Omental fat pad (tissue), 4 donors: ENCODE results near the gene ING3. TPM values are rescaled to one million over a fixed set of nuclear protein-coding genes. Genes with fewer than 3 reads are reported as not detected.

Experiments
- ATAC-seq: fragments of 150-250 bp; one replicate; pipeline ENCODE4 v1.9.1; 2016; ENCODE audit warnings: mild to moderate bottlenecking, moderate library complexity; ENCODE audit not compliant: low FRiP score
- DNase-seq: peaks from one replicate; pipeline ENCODE4 v3.0.0-alpha.2; 2019; ENCODE audit warnings: low spot score
- total RNA-seq, 4 donors: library from RNA; depleted of rRNA; stranded (reverse); fragments of >200 nt; gene quantifications; one replicate each; pipeline ENCODE4 v1.1.0, GENCODE V29; 2016
- TF ChIP-seq, protein P1 (sequence below), 3 donors: fragments of 450-650 bp; IDR thresholded peaks; one replicate each; pipeline ENCODE4 v1.5.1; 2016 to 2017; ENCODE audit warnings: antibody characterized with exemption in 3 of 3, mild to moderate bottlenecking in 3 of 3, moderate library complexity in 2 of 3

Gene ING3
- total RNA-seq, 4 donors from 2014 or later = 15.5 to 25.1 (median 17.1) TPM

DNA sequence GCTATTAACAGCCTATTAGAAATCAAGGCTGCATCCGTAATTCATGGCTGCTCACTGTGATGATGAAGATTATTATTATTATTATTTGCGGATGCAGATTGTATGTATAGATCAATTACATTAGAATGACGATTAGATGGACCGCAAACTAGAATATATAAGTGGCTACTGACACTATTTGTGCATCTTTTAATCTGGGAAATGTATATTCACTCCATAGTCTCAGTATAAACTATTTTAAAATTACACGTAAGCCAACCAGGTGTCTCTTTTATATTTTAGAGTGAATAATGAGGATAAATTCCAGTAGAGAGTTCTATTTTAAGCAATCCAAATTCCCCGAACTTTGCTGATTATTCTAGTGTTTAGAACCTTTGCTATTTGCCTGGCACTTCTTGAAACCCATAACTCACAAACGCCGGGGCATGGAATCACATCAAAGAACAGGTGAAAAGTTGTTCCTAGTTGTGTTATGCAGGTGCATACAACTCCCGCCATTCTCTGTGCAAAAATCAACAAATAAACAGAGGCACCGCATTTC, 509 bp upstream of the ING3 start:
- TF ChIP-seq, protein P1, sequence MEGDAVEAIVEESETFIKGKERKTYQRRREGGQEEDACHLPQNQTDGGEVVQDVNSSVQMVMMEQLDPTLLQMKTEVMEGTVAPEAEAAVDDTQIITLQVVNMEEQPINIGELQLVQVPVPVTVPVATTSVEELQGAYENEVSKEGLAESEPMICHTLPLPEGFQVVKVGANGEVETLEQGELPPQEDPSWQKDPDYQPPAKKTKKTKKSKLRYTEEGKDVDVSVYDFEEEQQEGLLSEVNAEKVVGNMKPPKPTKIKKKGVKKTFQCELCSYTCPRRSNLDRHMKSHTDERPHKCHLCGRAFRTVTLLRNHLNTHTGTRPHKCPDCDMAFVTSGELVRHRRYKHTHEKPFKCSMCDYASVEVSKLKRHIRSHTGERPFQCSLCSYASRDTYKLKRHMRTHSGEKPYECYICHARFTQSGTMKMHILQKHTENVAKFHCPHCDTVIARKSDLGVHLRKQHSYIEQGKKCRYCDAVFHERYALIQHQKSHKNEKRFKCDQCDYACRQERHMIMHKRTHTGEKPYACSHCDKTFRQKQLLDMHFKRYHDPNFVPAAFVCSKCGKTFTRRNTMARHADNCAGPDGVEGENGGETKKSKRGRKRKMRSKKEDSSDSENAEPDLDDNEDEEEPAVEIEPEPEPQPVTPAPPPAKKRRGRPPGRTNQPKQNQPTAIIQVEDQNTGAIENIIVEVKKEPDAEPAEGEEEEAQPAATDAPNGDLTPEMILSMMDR (IDR thresholded peaks at IDR 0.05) = no peak
- ATAC-seq (no peak), DNase-seq (no peak)

DNA sequence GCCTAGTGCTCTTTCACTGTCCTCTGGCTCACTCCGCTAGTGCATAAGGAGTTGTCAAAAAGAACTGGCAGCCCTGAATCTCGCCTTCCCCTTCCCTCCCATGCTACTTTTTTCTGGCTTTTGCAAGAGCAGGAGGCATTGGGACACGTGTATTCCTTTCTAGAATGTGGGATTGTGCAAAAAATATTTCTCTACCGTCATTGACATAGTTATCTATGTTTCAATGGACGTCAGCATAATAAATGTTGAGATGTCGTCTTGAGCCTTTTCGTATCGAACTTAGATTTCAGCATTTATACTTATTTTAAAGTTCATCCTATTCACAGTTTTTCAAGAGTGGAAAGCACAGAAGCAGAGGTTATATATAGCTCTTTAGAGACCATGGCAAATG, 727 bp downstream of the ING3 start:
- DNase-seq (no peak), ATAC-seq (no peak)
- TF ChIP-seq, protein P1 (IDR thresholded peaks at IDR 0.05) = no peak

DNA sequence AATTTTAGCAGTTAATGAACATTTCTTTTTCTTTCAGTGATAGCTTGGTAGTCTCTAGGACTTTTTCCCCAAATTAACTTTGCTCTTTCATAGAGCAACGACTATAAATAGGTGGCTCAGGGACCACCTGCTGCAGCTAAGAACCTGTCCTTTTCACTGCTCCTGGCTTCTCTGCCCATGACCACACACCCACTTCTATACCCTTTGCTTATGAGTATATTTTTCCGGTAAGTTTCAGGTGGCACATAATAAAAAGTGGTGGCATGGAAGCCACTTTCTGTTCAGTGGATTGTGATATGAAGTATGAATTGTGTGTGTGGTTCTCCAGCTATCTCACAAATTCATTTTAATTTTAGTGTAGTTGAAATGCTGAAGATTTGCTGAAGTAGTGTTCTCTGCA, 1.2 kb downstream of the ING3 start:
- TF ChIP-seq, protein P1 (IDR thresholded peaks at IDR 0.05) = no peak
- ATAC-seq (no peak), DNase-seq (no peak)

DNA sequence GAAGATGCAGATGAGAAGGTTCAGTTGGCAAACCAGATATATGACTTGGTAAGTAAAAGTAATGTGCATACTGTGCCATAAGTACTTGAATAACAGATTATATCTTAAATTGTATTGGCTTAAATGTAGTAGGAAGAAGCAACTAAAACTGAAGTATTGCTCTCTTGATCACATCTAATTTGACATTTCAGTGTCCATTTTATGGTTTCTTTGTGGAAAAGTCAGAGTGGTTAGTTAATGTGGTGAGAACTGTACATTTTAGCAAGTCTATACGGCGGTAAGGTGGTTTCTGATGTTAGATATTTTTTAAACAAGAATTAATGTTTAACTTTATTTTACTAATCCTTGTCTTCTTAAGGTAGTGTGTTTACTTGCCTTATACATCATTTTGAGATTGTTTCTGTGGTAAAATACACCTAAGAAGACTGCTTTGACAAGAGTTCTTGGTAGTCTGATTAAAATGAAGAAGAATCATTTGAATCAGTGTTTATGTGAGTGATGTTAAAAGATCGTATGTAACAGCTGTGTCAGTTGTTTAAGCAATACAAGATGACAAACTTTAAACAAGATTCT, 5.1 kb downstream of the ING3 start:
- ATAC-seq = no peak
- no peak for DNase-seq
- TF ChIP-seq, protein P1 (IDR thresholded peaks at IDR 0.05) = no peak

DNA sequence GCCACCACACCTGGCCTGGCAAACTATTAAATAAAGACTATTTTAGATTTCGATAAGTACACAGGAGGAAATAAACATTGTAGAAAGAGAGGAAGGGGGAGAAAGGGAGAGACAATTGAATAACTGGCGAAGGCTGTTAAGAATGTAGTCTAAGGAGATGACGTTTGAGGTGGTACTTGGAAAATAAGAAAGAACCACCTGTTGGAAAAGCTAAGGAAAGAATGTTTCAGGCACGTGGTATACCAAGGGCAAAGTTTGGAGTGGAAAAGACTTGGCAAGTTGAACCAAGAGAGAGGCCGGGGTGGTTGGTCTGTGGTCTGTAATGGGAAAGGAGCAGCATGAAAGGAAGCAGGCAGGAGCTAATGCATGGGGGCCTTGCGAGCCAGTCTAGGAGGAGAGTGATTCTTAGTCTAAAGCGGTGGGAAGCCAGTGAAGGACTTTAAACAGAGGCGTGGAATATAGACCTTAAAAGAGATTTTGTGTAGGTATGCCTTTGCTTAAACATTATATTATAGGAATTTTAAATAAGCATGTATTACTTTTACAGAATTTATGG, 9.4 kb downstream of the ING3 start:
- DNase-seq = no peak
- TF ChIP-seq, protein P1 (IDR thresholded peaks at IDR 0.05) = no peak
- no peak for ATAC-seq

DNA sequence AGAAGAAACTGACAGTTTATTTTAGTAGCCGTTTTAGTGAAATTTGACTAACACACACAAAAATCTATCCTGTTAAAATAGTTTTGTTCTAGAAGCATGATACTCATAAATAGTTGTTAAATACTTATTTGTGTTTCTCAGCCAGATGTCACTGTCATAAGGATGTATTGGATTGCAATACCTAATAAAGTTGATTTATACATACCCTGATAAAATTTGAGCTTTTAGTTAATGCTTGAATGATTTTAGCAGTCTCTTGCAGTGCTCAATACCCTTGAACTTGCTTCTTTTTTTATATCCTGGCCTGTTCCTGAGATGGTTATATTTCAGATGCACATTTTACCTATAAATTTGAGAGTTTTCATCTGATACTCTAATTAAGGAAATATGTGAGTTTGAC, 10.1 kb downstream of the ING3 start:
- ATAC-seq = no peak
- no peak for DNase-seq
- TF ChIP-seq, protein P1 (IDR thresholded peaks at IDR 0.05) = no peak

DNA sequence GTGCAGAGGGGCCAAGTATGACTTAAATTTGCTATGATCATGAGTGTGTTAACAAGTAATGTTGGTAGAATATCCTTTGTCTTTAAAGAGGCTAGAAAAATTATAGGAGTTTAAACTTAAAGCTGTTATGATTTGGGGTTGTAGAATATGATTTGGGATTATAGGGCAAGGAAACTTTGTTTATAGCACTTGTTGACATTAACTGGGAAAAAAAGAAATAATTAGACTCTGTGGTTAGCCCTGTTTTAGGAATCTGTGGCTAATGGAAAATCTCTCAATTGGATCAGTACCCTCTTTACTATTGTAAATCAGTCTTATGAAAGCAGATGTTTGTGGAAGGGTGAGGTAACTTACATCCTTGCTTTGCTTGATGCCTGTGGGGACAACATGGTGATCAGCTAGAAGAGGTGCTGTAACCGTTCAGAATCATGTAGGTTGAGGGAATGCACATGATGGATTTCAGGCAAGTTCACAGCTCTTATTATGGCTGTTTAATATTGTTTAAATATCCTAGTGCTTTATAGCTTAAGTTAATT, 11.1 kb downstream of the ING3 start:
- ATAC-seq (no peak), DNase-seq (no peak)
- TF ChIP-seq, protein P1 (IDR thresholded peaks at IDR 0.05) = no peak
